GM20431 (cell line): ENCODE results near the gene DVL1.
"Not testable (repeated sequence)": the region's sequence is repeated elsewhere in the genome, so short reads cannot be mapped to it uniquely, and the experiment has no call there.

Experiments
- in situ Hi-C: fragments of 300-500 bp; cut with MseI, MboI; formaldehyde crosslinking; loops from one replicate; pipeline ENCODE4 v1.15.0; 2020; ENCODE audit warnings: low sequenced_read_pairs; ENCODE audit not compliant: unreplicated experiment

The DVL1 gene

GRCh38 chr1:1349256-1350012 lies at the start of gene DVL1:
Gene DVL1, minus strand, starts transcription at chr1:1349418. Its CDS starts 353 bp downstream, at chr1:1349065.
- in situ Hi-C loops = no loop called here

GRCh38 chr1:1398677-1399186 lies 49.5 kb upstream of the DVL1 start:
- in situ Hi-C loops = no loop called here

GRCh38 chr1:1397839-1398523 lies 48.8 kb upstream of the DVL1 start:
- in situ Hi-C loops = no loop called here

GRCh38 chr1:1395166-1395565 lies 45.9 kb upstream of the DVL1 start:
- in situ Hi-C loops = no loop called here

DNA sequence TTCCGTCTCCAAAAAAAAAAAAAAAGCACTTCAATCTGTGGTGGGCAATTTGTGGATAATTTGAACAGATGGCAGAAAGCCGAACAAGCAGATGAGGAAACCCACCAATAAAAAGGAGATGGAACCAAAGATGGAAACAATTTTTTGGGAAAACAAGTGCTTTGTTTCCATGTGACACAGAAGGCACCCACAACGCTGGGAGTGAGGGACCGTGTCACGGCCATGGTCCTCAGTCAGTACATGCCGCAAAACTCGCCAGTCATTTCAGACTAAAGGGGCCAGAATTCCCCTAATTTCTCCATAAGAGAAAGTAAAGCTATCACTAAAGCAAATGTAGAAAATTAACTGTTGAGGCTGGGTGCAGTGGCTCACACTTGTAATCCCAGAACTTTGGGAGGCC lies 44.9 kb upstream of the DVL1 start:
- in situ Hi-C loops = no loop called here

DNA sequence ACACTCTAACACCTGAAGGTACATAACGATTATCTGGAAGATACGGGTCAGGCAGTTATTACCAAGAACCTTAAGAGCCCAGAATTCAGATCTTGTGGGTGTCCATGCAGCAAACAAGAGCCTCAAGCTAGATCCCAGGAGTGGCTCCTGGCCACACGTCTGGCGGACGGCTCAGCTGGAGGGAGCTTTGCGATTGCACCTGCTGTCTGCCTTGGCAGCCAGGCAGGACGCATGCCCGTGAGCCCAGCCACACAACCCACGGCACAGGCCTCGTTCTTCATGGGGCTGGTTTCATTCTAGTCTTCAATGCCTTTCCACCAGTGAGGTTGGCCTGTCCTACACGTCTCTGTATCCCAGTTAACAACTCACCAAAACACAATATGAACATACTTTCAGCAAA lies 44.2 kb upstream of the DVL1 start:
- in situ Hi-C loops = no loop called here

DNA sequence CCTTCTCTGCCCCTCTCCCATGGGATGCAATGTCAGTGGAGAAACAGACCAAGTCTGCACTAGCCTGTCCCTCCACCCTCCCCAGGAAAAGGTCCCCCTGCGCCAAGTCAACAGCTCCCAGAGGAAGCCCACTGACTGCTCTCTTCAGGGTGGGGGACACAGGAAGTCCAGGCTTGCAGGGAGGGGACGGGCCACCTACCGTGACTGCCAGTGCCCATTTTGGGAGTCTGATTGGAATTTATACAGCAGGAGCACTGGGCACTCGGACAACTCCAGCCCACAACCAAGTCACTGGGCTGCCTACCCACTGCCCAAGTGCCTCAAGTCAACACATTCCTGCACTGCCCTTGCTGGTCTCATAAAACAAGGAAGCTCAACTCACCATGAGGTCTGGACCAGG lies 43.8 kb upstream of the DVL1 start:
- in situ Hi-C loops = no loop called here

- in situ Hi-C loops = no loop called here
Observed at GRCh38 chr1:1391225-1391624, 42.0 kb upstream of the DVL1 start.

DNA sequence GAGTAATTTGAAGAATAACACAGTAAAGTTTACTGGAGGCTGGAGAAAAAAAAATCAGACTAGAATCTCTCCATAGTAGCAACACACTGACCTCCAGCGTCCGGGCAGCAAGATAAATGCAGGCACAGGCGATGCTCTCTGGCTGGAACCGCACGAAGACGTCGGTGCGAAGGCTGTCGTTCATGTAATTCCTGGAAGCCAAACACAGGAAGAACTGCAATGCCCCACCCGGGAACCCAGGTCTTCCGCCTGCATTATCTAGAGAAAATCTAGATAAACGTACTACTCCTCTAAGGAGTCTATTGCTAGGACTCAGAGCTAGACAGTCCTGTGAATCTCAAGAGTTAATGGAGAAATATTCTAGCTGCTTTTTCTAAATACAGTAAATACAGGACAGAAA lies 41.5 kb upstream of the DVL1 start:
- in situ Hi-C loops = no loop called here

- in situ Hi-C loops = no loop called here
Observed at GRCh38 chr1:1388078-1388472, 38.9 kb upstream of the DVL1 start.

DNA sequence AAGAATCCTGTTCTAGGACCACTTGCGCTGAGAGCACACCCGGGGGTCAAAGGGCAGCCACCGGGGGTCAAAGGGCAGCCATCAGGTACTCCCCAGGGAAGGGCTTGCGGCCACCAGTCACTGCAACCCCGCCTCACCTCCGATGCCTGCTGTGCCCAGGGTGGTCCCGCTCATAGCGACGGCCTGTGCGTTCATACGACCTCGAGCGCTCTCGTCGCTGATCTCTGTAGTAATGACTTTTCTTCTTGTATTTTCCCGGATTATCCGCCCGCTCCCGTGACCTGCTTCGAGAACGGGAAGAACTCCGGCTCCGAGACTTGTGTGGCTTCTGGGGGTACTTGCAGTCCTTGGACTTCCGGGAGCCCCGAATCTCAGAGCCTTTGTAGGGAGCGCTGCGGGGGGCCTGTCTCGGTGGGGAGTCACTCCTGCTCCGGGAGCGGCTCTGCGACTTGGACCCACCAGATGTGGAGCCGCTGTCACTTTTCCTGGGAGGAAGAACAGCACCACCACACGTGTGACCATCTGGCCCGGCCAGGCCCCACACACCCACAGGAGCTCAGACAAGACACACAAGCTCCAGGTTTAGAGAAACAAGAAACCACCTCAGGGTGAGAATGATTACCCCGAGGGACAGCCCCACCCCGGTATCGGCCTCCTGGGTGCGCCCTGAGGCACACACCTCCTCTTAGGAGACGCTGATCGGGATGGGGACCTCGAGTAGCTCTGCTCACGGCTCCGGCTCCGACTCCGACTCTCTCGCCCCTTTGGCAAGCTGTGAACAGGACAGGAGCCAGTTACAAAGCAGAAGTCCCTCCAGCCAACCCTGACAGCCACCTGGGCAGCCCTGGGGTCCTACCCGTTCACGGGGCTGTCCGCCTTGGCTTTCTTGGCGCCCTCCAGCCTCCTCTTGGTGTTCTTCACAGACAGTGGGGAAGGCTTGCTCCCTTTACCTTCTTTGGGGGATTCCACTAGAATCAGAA lies 38.2 kb upstream of the DVL1 start:
- in situ Hi-C loops = no loop called here

DNA sequence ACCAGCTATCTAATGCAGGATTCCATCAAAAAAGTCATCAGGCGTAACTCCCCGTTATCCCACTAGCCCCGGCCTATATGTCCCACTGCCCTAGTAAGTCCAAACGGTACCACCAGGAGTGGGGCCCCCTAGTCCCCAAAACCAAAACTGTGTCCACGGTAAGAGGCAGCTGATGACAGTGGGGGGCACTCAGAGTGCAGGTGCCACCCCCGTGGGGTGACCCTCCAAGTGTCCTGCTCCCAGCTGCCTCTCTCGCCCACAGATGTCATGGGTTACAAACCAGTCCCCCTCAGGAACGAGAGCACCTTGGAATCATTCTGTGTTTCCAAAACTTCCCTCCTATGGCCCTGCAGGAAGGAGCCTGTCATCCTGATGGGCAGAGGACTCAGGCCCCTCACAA lies 36.7 kb upstream of the DVL1 start:
- in situ Hi-C loops = no loop called here

- in situ Hi-C loops = not testable (repeated sequence)
Observed at GRCh38 chr1:1385339-1385738, 36.1 kb upstream of the DVL1 start.

GRCh38 chr1:1381294-1381693 lies 32.1 kb upstream of the DVL1 start:
- in situ Hi-C loops = no loop called here

DNA sequence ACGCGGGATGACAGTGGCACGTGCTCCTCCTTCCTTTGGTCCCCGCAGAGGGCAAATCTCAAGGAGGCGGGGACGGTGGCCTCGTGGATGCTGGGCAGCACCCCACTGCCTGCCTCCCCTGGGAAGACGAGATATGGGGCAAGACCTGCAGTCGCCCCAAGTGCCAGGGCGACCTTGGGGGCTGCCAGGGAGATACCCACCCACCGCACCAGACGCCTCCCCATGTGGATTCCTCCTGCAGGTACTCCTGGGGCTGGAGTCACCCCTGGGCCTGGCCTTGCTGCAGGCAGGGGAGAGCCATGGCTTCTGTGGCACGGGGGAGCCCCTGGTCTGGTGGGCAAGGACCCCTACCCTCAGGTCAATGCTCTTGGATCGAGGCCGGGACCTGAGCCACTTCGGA lies 31.6 kb upstream of the DVL1 start:
- in situ Hi-C loops = no loop called here

- in situ Hi-C loops = no loop called here
Observed at GRCh38 chr1:1377540-1378205, 28.5 kb upstream of the DVL1 start.

DNA sequence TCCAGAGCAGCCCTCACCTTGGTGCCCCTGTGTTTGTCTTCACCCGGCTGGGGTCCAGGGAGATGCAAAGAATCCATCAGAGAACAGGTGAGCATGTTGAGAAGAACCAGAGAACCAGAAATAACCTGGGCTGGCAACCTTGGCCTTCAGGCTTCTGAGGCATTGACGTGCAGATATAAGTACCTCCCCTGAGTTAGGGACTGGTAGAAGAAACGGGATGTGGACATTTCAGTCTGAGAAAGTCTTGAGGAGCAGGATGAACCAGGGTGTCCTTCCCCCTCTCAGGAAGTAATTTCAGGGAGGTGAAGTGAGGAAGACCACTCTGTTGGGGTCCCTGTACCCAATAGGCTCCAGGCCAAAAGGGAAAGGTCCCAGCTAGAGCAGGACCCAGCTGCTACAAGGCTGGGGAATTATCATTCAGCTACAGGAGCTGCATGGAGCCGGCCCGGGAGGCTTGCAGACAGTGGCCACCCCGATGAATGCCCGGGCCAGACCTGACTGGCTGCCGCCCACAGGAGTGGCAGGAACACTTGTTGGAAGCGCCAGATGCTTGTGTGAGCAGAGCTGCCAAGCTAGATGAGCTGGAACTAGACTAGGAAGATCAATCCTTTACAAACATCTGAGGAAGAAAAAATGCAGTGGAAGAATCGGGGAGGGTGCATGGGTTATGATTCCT lies 27.5 kb upstream of the DVL1 start:
- in situ Hi-C loops = no loop called here

DNA sequence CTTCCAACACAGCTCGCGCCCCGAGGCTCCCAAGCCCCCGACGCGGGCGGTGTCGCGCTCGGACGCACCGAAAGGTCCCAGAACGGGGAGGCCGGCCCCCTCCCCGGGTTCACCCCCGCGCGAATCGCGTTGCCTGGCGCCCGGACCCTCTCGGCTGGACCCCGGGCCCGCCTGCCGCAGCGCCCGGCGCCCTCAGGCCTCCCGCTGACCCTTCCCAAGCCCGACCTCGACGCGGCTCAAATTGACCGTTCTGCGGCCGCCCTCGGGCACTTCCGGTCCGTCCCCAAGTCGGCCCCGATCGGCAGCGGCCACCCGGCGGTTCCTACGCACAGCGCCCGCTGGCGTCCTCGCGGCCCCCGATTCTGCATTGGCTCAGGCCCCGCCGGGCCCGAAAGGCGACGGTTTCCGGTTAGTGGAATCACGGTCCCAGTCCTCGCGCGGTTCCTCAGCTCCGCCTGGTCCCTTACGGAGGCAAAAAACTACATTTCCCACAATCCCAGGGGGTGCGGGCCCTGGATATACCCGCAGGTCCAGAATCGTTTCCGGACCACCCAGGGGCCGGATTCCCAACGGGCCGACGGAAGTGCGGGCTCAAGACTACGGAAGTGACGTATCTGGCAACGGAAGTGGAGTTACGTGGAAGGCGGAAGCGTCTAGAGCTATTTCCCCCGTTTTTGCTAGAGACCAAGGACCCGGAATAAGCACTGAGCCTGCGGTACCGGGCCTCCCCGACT lies 25.9 kb upstream of the DVL1 start, which contains the start of gene AURKAIP1:
TSS of gene AURKAIP1 (minus strand) at position 279 of the 734 bp plus-strand sequence. CDS start 451 bp downstream, outside the sequence.
- in situ Hi-C loops = no loop called here

DNA sequence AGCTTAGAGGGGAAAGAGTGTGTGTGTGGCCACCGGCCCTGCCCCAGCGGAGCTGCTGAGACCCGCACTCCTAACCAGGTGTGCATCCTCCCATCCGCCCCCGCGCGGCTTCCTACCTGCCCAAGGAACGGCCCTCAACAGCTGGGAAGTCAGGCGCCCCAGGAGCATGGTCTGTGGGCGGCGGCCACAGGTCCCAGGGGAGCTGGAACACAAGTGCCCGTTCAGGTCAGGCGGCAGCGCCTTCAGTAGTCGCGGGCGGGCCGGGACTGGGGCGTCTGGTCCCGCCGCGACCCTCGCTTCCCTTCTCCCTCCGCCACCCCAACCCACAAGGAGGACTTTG lies 25.3 kb upstream of the DVL1 start:
- in situ Hi-C loops = no loop called here
